ENCODE results near the gene PPP6R3.
"Not testable (repeated sequence)": the region's sequence is repeated elsewhere in the genome, so short reads cannot be mapped to it uniquely, and the experiment has no call there.

PPP6R3 gene

DNA sequence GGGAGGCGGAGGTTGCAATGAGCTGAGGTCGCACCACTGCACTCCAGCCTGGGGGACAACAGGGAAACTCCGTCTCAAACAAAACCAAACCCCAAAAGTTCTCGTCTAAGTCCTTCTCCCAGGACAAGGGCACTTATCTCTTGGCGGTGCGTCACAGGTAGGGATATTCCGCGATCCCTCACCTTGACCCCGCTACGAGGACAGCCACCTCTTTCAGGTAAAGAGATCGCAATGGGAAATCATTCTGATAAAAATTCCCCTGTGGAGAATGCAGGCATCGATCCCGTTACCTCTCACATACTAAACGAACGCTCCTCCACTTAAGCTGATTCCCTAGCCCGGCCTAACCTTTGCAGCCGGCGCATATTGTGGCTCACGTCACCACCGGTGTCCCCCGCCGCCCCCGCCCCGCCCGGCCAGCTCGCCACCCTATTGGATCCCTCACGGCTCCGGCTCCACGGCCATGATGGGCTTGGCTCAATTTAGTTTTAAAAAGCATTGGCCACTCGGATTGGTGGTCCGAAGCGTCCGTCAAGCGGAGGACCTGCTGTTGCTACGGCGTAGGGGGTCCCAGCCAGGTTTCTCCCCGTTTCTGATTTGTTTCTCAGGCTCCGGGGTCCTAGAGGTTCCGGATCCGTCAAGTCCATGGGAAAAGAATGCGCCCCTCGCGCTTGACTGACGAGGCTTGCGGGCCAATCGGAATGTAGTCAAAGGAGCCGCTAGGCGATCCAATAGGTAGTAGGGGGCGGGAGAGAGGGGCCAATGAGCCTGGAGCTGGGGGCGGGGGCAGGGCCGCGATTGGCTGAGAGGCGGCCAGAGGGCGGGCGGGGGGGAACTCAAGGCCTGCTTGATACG lies 439 bp upstream of the PPP6R3 start:
- DNase-seq: peak; percentile 97

DNA sequence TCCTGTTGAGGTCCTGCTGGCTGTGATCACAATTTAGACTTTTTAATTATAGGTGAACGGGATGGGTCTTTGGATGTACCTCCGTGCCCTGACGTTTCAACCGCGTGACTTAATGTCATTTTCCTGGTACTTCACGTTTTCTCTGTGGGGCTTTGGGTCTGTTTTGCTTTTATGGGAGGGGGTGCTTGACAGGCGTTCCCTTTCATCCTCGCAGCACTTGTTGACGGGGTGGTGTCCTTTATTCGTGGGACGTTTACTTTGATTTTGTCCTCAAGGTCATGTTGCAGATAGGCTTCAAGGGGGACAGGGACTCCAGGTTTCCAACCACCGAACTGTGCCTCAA lies 994 bp downstream of the PPP6R3 start:
- peak; percentile 27 for DNase-seq

DNA sequence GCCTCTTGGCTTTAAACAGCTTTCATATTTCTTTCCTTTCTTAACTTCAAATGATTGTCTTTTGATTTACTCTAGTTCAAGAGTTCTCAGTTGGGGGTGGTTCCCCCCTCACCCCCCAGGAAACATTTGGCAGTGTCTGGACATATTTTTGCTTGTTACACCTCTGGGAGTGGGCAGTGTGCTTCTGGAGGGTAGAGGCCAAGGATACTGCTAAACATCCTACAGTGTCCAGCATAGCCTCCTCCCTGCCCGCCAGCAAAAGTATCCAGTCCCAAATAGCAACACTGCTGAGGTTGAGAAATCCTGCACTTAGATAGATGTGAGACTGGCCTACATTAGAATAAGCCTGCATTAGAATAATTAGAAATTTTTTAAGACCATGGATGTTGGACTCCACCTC lies 3.2 kb downstream of the PPP6R3 start:
- no peak for DNase-seq

DNA sequence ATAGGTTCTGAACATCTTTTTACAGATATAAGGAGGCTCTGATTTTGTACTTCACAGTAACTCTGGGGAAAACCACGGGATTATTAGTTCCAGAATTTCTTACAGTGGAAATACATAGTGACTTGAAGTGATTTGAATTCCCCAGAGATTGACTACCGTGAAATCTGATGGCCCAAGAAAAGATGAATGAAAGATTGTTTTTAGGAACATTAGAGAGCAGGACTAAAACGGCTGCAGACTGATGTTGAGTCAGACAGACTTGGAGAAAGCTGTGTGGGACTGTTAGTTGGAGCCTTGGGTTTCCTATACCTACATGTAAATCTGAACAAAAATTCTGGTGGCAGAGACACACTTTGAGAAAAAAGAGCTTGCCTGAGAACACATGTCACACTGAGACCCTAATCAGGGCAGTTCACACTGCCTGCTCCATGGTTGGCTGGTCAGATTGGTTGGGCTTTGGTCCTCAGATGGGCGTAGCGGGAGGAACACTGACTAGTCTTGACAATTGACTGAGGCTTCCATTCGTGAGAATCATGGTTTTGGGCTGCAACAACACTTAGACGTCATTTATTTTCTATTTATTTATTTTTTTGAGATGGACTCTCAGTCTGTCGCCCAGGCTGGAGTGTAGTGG lies 6.8 kb downstream of the PPP6R3 start:
- peak; percentile 46 for DNase-seq

DNA sequence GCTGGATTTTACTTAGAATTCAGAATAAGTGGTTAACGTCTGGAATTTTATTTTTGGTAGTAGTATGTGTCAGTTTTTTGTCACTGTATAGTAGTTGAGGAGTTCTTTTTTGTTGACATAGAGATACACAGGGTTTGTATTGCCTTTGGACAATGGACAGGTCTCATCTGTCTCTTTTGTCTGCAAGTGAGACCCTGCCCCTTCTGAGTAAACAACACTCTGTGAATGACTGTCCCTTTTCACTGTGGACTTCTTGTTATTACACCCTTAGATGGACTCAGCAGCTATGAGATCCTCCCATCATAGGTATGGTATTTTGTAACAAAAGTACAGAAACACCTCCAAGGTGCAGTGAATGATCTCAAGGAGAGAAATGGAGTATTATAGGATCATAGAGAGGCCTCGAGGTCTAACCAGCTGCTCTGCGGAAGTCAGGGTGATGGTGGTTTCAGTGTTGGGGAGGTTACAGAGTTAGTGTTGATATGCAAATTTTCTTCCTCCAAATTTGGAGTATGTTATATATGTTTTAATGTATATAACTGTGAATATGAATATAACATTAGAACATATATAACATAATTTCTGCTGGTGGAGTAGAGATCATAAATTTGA lies 7.8 kb downstream of the PPP6R3 start:
- DNase-seq: no peak

DNA sequence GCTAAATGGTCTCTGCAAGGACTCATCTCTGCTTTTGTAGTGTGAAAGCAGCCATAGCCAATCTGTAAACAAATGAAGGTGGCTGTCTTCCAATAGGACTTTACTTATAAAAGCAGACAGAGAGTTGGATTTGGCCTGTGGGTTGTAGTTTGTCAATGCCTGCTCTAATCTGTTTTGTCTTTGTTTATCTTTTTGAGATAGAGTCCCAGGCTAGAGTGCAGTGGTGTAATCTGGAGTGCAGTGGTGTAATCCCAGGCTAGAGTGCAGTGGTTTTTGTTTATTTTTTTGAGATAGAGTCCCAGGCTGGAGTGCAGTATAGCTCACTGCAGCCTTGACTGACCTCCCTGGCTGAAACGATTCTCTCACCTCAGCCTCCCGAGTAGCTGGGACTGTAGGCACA lies 8.6 kb downstream of the PPP6R3 start:
- DNase-seq: no peak

DNA sequence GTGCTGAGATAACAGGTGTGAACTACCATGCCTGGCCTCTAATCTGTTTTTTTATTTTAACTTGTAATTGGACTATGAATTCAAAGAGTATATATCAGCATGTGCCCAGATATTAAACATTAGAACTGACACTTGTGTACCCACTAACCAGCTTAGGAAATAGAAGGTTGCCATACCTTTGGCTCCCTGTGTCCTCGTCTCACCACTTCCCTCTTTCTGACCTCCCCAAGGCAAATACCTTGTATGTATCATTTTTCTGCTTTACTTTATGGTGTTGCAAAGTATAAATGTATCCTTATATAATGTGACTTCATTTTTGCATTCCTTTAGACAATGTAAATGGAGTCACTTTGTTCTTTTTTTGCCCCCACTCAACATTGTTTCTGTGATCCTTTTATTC lies 9.1 kb downstream of the PPP6R3 start:
- no peak for DNase-seq

DNA sequence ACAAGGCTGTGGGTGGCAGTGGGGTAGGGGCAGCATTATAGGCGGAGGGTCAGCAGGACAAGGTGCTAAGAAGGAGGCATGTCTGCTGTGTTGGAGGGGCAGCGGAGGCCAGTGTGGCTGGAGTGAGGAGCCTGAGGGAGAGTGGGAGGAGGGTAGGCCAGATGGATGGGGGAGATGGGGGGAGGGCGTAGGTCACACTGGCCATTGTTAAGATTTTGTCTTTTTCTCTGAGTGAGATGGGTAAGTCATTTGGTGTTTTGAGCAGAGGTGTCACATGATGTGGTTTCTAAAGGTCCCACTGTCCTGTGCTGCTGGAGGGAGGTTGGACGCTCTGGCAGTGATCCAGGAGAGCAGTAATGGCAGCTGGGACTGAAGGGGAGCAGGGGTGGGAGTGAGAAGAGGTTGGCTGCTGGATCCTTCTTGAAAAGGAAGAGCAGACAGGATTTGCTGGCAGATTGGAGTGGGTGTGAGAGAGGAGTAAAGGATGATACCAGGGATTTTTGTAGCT lies 9.8 kb downstream of the PPP6R3 start:
- DNase-seq: peak; percentile 20

DNA sequence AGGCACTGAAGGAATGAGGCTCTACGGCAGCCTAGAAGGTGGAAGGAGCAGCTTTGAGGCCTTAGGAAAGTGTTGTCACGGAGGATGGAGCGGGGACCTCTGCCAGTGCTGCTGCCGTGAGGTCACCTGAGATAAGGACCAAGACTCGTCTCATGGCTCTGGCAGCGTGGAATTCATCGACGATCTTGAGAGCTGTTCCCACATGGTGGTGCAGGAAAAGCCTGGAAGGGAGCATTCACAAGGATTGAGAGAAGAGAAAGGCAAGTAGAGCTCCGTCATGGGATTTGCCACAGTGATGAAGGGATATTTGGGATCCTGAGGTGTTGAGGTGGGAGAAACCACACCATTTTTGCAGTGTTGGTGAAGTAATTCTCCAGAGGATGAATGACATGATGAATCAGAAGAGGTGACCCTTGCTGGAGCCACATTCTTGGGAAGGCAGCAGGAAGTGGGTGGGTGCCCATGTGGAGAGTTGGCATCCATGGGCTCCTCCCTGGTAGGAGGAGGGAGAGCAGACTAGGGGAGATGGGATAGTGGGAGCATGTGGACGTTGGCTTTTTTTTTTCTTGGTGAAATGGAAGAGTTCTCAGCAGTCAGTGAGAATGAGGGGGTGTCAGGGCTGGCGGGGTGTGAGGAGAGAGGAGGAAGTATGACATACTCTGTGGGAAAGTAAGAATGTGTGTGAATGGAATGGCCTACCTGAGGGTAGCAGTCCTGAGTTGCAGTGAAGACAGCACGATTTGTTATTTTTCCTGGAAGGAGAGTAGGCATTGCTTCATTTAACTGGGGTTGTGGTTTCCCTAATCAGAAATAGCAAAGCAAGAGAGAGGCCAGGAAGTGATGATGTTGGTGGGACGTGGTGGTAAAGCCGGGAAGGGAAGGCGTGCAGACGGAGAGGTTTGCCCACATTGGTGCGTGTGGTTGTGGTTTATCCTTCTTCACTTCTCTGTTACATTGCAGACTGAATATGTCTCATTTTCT lies 11.1 kb downstream of the PPP6R3 start:
- DNase-seq: no peak

DNA sequence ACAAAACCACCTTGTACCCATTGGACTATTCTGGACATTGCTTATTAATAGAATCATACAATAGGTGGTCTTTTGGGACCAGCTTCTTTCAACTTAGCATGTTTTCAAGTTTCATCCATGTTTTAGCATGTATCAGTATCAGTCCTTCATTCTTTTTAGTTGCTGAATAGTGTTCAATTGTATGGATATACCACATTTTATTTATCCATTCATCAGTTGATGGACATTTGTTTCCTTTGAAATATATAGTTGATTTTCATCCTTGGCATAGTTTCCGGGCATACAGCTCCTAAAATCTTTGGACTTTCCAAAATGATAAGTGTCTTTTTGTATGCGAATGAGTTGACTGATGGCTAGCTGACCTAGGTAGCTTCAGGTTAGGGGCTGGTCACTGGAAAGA lies 12.2 kb downstream of the PPP6R3 start:
- DNase-seq: no peak

DNA sequence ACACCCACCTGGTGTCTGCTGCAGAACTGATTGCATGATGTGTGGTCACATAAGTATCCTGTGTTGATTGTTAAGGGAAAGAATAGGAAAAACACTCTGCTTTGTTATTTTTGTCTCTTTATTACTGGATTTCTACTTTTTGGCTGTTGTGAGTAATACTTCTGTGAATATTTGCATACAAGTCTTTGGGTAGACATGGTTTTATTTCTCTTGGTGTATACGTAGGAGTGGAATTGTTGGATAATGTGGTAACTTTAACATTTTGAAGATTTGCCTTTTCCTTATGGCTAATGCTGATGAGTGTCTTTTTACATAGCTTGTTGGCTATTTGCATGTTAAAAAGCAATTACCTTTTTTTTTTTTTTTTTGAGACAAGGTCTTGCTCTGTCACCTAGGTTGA lies 13.1 kb downstream of the PPP6R3 start:
- DNase-seq: no peak

DNA sequence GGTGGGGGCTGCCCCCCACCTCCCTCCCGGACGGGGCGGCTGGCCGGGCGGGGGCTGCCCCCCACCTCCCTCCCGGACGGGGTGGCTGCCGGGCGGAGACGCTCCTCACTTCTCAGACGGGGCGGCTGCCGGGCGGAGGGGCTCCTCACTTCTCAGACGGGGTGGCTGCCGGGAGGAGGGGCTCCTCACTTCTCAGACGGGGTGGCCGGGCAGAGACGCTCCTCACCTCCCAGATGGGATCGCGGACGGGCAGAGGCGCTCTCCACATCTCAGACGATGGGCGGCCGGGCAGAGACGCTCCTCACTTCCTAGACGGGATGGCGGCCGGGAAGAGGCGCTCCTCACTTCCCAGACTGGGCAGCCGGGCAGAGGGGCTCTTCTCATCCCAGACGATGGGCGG lies 15.1 kb downstream of the PPP6R3 start:
- not testable (repeated sequence) for DNase-seq

DNA sequence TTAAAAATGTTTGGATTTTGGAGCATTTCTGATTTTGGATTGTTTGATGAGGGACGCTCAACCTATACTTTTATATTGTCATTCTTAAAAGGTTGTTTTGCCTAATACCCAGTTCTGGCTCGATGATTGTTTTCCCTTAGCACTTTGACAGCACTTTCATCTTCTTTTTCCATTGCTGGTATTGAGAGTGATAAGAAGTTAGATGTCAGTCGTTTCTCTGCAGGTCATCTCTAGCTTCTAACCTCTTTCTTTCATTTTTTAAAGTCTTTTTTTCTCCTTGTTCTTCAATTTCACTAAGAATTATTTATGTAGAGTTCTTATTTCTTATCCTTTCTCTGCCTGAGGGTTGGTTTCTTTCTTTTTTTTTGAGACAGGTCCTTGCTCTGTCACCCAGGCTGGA lies 18.8 kb downstream of the PPP6R3 start:
- DNase-seq: no peak

DNA sequence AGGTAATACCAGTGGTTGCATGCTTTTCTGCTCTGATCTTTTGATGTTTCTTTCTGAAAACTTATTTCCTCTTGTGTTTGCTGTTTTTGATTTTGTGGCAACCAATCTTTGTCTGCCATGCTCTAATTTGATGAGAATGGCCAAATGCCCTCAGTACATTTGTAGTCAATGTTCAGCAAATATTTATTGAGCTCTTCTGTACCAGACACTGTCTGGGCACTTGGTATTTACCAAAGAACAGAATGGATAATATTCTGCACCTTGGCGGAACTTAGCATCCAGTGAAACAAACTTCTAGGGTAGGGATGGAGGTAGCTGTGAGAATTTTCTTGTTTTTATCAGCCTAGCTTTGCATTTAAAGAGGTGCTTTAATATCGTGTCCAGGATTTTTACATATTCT lies 19.6 kb downstream of the PPP6R3 start:
- no peak for DNase-seq

DNA sequence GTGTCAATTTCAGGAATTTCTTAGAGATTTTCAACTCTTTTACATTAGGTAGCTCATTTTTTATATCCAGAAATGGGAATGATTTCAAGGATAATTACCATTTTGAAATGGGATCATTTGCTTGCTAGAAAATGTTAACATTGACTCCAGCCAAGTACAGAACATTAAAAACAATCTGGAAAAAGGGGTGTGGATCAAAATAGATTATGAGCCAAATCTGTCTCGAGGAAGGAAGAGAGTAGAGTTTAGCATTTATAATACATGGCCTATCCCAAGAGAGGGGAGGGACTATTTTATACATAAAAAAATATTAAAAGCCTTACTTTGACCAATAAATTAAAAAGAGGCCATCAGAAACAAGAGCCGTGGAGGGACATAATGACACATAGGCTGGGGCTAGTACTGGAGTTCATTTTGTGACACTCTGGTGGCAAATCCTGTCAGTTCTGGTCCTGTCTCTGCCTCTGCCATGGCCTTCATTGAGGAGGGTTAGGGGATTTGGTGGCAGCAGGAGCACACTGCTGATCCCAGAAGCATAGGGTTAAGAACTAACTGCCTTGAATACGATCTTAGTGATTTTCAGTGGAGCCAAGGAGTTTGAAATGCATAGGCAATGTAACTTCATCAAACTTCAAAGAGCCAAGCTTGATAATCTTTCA lies 20.4 kb downstream of the PPP6R3 start:
- no peak for DNase-seq

DNA sequence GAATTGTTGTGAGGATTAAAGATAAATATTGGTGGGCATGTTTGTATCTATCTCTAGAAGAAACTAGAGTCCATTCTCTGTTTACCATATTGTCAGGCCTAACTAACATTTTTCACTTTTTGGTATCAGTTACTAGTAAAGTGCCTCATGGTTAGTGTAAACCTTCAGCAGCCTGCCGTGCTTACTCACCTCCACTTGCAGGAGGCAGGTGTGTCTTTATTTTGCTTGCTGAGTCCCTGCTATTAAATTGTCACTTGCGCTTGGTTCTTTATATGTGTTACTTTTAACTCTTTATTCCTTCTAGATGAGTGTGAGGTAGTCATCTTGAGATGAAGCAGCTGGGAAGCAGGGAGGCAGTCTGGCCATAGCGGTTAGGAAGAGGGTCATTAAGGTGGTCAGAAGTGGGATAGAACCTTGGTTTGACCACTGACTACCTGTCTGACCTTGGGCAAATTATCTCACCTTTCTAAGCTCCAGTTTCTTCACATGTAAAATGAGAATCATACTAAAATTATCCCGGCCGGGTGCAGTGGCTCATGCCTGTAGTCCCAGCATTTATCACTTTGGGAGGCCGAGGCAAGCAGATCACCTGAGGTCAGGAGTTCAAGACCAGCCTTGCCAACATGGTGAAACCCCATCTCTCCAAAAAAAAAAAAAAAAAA lies 21.2 kb downstream of the PPP6R3 start:
- no peak for DNase-seq

DNA sequence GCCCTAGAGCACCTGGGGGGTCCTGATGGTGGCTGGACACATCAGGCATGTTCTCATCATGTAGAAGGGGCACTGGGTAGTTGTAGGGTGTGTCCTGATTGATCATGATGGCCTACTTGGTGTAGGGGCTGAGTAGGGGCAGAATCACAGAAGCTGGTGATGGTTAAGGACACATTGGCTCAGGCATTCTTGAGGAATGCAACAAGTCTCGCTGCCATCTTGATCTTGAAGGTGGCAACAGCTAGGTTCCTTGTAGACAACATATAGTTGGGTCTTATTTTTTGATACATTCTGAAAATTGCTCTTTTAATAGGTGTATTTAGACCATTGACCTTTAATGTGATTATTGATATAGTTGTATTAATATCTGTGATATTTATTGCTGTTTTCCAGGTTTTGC lies 28.1 kb downstream of the PPP6R3 start:
- DNase-seq: no peak

DNA sequence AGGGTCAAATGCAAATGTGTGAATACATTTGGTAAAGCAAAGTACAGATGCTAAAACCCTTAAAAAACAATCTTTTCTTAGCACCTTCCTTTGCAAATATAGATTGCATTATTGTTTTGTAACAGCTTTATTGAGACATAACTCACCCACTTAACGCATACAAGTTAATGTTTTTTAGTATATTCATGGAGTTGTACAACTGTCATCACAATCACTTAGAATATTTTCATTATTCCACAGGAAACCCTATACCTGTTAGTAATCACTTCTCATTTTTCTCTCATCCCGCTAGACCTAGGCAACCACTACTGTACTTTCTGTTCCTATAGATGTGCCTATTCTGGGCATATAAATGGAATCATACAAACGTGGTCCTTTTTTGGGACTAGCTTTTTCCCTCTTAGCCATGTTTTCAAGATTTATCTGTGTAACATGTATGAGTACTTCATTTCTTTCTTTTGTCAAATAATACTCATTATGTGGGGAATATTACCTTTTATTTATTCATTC lies 34.7 kb downstream of the PPP6R3 start:
- no peak for DNase-seq

DNA sequence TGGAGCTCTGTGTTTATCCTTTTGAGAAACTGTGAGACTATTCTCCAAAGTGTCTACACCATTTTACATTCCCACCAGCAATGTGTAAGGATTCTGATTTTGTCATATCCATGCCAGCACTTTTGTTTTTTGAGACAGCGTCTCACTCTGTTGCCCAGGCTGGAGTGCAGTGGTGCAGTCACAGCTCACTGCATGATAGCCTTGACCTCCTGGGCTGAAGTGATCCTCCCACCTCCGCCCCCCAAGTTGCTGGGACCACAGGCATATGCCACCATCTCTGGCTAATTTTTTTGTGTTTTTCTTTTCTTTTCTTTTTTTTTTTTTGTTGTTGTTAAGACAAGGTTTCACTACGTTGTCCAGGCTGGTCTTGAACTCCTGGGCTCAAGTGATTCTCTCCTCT lies 35.3 kb downstream of the PPP6R3 start:
- no peak for DNase-seq

DNA sequence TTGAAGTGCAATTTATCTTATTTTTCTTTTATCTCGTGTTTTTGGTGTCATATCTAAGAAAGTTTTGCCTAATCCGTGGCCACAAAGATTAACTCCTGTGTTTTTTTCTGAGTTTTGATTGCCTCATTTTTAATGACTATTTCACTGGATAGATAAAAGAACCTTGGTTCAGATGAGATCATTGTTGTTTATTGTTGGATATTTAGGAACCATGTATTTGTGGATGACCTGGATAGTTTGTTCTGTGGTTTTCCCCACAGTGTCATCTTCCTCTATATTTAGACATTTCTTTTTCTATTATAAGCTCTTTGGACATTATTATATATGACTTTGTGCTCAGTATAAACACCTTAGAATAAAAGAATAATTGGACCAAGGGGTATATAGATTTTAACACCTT lies 37.2 kb downstream of the PPP6R3 start:
- DNase-seq: no peak

DNA sequence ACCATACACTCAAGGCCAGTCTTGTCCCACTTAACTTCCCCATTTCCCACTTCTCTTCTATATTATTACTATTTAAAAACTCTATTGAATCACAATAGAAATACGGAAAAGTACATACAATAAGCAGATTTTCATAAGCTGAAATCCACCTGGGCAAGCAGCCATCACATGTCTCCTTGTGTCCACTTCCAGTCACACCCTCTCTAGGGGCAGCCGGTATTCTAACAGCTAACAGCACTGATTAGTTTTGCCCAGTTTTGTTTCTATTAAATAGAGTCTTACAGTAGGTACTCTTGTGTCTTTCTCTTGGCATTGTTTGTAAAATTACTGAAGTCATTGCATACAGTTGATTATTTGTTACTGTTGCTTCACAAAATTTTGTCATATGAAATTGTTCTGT lies 37.8 kb downstream of the PPP6R3 start:
- DNase-seq: no peak
